Medulla oblongata (tissue), 1 donor: ENCODE measurements around the gene SENP1.

Experiments used
- DNase-seq: peaks from one replicate; pipeline ENCODE4 v3.0.0-alpha.2; 2015; ENCODE audit errors: extremely low spot score

SENP1 gene

GRCh38 chr12:48067250-48067938 is 38.5 kb downstream of the SENP1 start:
- DNase-seq = no peak

GRCh38 chr12:48065041-48065440 is 40.8 kb downstream of the SENP1 start:
- DNase-seq = no peak

- no peak for DNase-seq
Observed at GRCh38 chr12:48063530-48063929, 42.3 kb downstream of the SENP1 start.

- DNase-seq = no peak
Observed at GRCh38 chr12:48061938-48062719, 43.8 kb downstream of the SENP1 start.

- no peak for DNase-seq
Observed at GRCh38 chr12:48060474-48060873, 45.4 kb downstream of the SENP1 start.

GRCh38 chr12:48058771-48059170 is 47.1 kb downstream of the SENP1 start:
- no peak for DNase-seq

- no peak for DNase-seq
Observed at GRCh38 chr12:48054955-48055821, 50.7 kb downstream of the SENP1 start.

GRCh38 chr12:48053883-48054282 is 52.0 kb downstream of the SENP1 start:
- DNase-seq = no peak

GRCh38 chr12:48053122-48053521 is 52.8 kb downstream of the SENP1 start:
- DNase-seq = no peak

GRCh38 chr12:48051681-48052080 is 54.2 kb downstream of the SENP1 start:
- DNase-seq = no peak

- DNase-seq = no peak
Observed at GRCh38 chr12:48050174-48050573, 55.7 kb downstream of the SENP1 start.

GRCh38 chr12:48045965-48046518 is 59.8 kb downstream of the SENP1 start:
- no peak for DNase-seq

- no peak for DNase-seq
Observed at GRCh38 chr12:48045061-48045846, 60.6 kb downstream of the SENP1 start.

GRCh38 chr12:48044396-48044795 is 61.5 kb downstream of the SENP1 start:
- DNase-seq = no peak

- DNase-seq = no peak
Observed at GRCh38 chr12:48043771-48044170, 62.1 kb downstream of the SENP1 start.

GRCh38 chr12:48041591-48042423 is 64.1 kb downstream of the SENP1 start:
- DNase-seq = no peak

GRCh38 chr12:48040354-48040753 is 65.5 kb downstream of the SENP1 start:
- no peak for DNase-seq

GRCh38 chr12:48039151-48039550 is 66.7 kb downstream of the SENP1 start:
- no peak for DNase-seq

GRCh38 chr12:48038085-48038484 is 67.8 kb downstream of the SENP1 start:
- DNase-seq = peak; percentile 62

GRCh38 chr12:48037267-48037915 is 68.5 kb downstream of the SENP1 start:
- no peak for DNase-seq
